GM18873 (cell line): ENCODE data around the gene CFAP58.
"Not testable (repeated sequence)": the region's sequence is repeated elsewhere in the genome, so short reads cannot be mapped to it uniquely, and the experiment has no call there.

Experiments used
- ATAC-seq: cut with Tn5 transposase; IDR thresholded peaks from one replicate; pipeline ENCODE4 v1.9.1; 2021; ENCODE audit warnings: mild to moderate bottlenecking, moderate library complexity, moderate number of reproducible peaks; ENCODE audit not compliant: unreplicated experiment, low FRiP score

CFAP58 gene

GRCh38 chr10:104424719-104425118 lies 71.1 kb downstream of the CFAP58 start:
- peak; percentile 95 for ATAC-seq

GRCh38 chr10:104427989-104428388 lies 74.4 kb downstream of the CFAP58 start:
- ATAC-seq, result no peak

GRCh38 chr10:104429846-104430245 lies 76.2 kb downstream of the CFAP58 start:
- ATAC-seq, result no peak

DNA sequence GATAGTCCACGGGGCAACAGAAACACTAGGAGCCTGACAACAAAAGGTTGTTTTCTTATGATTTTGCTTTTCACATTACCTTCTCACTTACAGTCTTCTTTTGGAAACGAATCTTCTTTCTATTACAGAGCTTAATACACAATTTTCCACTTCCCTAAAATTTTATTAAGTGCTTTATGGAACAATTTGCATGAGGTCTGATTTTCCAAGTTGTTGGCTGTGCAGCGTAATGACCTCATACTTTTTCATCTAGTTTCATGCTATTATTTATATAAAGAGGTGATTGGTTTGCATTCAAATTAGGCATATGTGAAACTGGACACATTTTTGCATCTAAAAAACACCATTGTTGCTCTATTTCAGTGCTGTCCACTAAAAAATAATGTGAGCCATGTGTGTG lies 76.7 kb downstream of the CFAP58 start:
- no peak for ATAC-seq

- no peak for ATAC-seq
These were observed 80.0 kb downstream of the CFAP58 start for GRCh38 chr10:104433669-104434068.

GRCh38 chr10:104434601-104435000 lies 81.0 kb downstream of the CFAP58 start:
- no peak for ATAC-seq

DNA sequence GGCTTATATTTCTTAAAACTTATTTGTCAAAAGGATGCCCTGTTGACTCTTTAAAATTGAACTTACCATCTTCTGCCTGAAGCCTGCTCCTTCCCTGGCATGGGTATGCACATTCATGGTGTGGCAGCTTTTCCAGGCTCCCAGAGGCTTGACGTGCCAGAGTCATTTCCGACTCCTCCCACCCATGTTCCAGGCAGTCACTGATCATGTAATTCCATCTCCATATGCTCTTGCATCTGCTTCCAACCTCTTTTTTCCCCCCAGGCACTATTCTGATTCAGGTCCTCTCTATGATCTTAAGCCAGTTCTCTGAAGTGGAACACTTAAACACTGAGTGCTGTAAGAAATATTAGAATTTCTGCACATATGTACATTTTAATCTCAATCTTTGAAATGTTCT lies 82.2 kb downstream of the CFAP58 start:
- no peak for ATAC-seq

DNA sequence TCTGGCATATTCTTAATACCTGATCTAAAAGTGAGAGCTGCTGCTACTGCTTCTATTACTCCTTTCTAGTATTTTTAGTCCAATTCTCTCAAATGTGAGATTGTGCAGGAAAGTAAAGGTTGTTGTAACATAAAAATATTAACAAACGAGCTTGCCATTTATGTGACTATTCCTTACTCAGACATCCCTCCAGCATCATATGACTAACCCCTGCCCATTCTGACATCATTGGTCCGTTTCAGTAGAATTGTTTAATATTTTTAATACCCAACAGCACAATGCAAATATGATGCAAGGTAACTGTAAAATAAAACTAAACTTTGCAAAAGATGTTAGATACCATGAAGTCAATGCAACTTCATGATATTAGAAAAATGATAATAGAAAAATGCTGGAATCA lies 83.6 kb downstream of the CFAP58 start:
- ATAC-seq, result no peak

DNA sequence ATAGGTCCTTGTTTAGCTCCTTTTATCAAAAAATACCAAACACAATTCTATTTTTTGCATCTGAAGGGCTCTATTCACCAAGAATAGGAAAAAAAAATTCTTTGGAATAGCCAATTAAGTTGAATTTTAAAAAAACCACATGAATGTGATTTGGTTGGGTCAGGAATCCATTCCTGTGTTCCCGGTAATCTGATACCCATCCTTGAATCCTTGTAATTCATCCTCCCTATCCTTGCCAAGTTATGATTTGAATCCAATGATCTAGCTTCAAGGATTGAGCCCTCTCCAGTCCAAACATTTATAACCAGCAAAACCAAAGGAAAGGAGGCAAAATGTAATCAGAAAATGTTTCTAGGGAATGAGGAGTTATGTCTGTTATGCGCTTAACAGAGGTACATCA lies 86.6 kb downstream of the CFAP58 start:
- ATAC-seq, result no peak

GRCh38 chr10:104441329-104442000 lies 87.8 kb downstream of the CFAP58 start:
- no peak for ATAC-seq

- ATAC-seq, result no peak
These were observed 91.7 kb downstream of the CFAP58 start for GRCh38 chr10:104445359-104445758.

GRCh38 chr10:104446151-104446550 lies 92.5 kb downstream of the CFAP58 start:
- no peak for ATAC-seq

GRCh38 chr10:104447331-104447730 lies 93.7 kb downstream of the CFAP58 start:
- no peak for ATAC-seq

DNA sequence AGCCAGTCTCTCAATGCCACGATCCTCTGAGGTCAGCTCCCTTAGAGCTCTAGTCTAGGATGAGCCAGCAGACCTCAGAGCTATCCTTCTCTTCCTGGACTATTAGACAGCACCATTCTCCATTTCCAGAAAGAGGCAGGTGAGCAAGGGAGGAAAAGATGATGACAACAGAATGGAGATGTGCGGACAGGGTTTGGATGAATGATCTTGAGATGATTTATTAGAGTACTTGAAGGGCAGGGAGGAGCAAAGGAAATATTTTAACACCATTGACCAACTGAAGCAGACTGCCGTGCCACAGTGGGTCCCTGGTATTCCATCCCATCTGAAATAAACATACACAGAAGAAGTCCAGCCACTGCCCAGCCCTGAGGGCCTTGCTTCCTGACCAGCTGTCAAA lies 94.3 kb downstream of the CFAP58 start:
- ATAC-seq, result no peak

DNA sequence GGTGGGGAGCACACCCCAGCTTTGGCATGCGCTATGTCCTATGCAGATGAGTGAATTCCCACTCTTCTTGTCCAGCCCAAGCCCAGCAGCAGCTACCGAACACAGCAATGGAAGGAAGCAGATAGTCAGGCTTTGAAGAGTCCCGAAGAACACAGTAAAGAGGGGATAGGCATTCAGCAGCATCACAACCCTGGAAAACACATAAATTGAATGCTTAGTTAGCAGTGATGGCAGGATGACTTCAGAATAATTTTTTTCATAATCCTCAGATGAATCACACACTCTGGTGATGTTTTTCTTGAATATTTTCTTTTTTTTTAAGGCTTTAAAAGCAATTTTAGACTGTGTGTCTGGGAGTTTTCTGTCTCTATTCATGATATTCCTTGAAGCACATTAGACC lies 95.8 kb downstream of the CFAP58 start:
- no peak for ATAC-seq

DNA sequence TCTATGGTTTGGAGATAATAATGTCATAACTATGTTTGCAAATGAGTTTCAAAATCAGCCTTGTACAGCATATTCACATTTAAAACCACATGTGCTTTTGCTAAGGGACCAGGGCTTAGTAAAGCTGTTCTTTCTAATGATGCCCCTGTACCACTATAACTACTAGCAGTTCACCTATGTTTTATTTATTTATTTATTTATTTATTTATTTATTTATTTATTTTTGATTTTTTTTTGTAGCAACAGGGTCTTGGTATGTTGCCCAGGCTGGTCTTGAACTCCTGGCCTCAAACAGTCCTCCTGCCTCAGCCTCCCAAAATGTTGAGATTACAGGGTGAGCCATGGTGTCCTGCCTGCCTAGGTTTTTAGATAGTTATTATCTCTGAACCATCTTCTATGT lies 96.9 kb downstream of the CFAP58 start:
- ATAC-seq, result no peak

DNA sequence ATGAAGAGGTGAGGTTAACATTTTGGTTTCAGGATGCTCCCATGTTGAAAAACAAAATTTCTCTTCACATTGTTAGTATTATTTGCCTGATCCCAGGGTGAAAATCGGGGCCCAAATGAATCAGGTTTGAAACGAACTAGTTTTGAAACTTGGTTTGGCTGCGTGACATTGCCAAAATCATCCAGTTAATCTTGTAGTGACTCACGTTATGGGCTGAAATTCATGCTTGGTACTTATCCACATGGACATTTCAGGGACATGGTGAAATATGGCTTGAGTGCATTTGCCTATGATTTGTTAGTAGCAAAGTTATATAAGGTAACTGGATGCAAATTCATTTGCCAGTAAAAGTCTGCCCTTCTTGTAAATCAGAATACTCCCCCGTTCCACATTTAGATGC lies 97.3 kb downstream of the CFAP58 start:
- ATAC-seq, result no peak

DNA sequence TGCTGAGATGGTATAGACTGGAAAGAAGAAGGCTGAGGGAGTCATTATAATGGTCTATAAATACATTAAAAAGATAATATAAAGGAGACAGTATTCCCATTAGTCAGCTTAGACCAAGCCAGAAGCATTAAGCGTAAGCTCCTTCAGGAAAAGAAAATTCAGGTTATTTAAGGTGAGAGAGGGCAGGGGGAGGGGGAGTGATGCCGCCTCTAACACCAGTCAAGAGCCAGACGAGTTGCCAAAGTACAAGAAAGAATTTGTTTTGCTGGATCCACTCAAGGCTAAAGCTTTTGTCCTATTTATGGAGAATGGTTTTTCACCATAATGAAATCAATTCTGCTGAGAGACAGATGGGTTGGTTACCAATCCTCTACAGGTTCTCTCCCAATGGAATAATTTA lies 99.3 kb downstream of the CFAP58 start:
- no peak for ATAC-seq

- no peak for ATAC-seq
These were observed 103.3 kb downstream of the CFAP58 start for GRCh38 chr10:104456802-104457542.

DNA sequence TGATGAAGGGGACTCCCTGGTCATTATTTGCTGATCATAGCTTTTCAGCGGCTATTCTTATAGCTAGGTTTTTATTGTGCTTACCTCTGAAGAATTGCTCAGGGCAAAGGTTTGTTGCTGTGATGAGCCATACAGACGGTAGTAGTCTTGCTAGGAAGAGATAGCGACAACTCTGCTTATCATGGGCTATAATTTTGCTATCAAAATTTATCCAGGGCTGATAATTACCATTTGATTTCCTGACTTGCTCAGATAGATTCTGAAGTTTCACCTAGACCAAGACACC lies 103.9 kb downstream of the CFAP58 start:
- no peak for ATAC-seq

- not testable (repeated sequence) for ATAC-seq
These were observed 111.9 kb downstream of the CFAP58 start for GRCh38 chr10:104465575-104465974.

DNA sequence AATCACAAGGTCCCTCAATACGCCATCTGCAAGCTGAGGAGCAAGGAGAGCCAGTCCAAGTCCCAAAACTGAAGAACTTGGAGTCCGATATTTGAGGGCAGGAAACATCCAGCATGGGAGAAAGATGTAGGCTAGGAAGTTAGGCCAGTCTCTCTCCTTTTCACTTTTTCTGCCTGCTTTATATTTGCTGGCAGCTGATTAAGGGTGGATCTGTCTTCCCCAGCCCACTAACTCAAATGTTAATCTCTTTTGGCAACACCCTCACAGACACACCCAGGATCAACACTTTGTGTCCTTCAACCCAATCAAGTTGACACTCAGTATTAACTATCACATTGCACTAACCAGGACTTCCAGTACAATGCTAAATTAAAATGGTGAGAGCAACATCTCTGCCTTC lies 115.2 kb downstream of the CFAP58 start:
- not testable (repeated sequence) for ATAC-seq
